WTC11 (cell line): ENCODE measurements around the gene ZNF200. TPM values are rescaled to one million over a fixed set of nuclear protein-coding genes. Genes with fewer than 3 reads are reported as not detected.

Experiments
- ATAC-seq: fragments of 200-7000 bp; cut with Tn5 transposase; 2 replicates; pipeline ENCODE4 v1.10.0; 2021; ENCODE audit warnings: mild to moderate bottlenecking, moderate library complexity
- CTCF ChIA-PET: fragments of 300-600 bp; sonication (Branson Sonifier 250); formaldehyde crosslinking; loops from one replicate; lab custom pipeline; 2021; ENCODE audit warnings: antibody characterized with exemption; lab: Charles Lee
- POLR2A ChIA-PET: fragments of 350-600 bp; sonication (Branson Sonifier 250); formaldehyde crosslinking; loops from one replicate; lab custom pipeline; 2021; ENCODE audit warnings: antibody characterized with exemption; lab: Charles Lee
- DNase-seq: peaks from one replicate; pipeline ENCODE4 v3.0.0; 2021; ENCODE audit warnings: low spot score
- H3K27ac Mint-ChIP-seq: 2 replicates; pipeline ENCODE4 v1.8.0; 2021; ENCODE audit warnings: mixed read lengths
- H3K27me3 Mint-ChIP-seq: 2 replicates; pipeline ENCODE4 v1.8.0; 2021; ENCODE audit warnings: low read depth, mild to moderate bottlenecking, moderate library complexity, mixed read lengths
- H3K36me3 Mint-ChIP-seq: 2 replicates; pipeline ENCODE4 v1.8.0; 2021; ENCODE audit warnings: mixed read lengths
- H3K4me1 Mint-ChIP-seq: 2 replicates; pipeline ENCODE4 v1.8.0; 2022; ENCODE audit warnings: mixed read lengths
- H3K4me3 Mint-ChIP-seq: 2 replicates; pipeline ENCODE4 v1.8.0; 2021; ENCODE audit warnings: mild to moderate bottlenecking, moderate library complexity, mixed read lengths
- H3K9me3 Mint-ChIP-seq: 2 replicates; pipeline ENCODE4 v1.8.0; 2021; ENCODE audit warnings: mixed read lengths
- ATF1 ChIP-seq: sonication (generic); formaldehyde crosslinking; IDR thresholded peaks from 2 replicates; pipeline ENCODE4 v1.8.1; 2023; ENCODE audit warnings: mild to moderate bottlenecking, moderate library complexity, missing genetic modification reagents
- ELF4 ChIP-seq: sonication (generic); formaldehyde crosslinking; IDR thresholded peaks from 2 replicates; pipeline ENCODE4 v1.8.1; 2022; ENCODE audit warnings: low read depth, mild to moderate bottlenecking, moderate library complexity, missing genetic modification reagents
- MYBL2 ChIP-seq: sonication (generic); formaldehyde crosslinking; IDR thresholded peaks from 2 replicates; pipeline ENCODE4 v1.8.1; 2023; ENCODE audit warnings: mild to moderate bottlenecking, moderate library complexity, missing genetic modification reagents
- TP53 ChIP-seq: sonication (generic); formaldehyde crosslinking; IDR thresholded peaks from 2 replicates; pipeline ENCODE4 v1.8.1; 2023; ENCODE audit warnings: mild to moderate bottlenecking, missing genetic modification reagents
- ZNF121 ChIP-seq: sonication (generic); formaldehyde crosslinking; IDR thresholded peaks from 2 replicates; pipeline ENCODE4 v1.8.0; 2023; ENCODE audit warnings: missing genetic modification reagents
- ZNF263 ChIP-seq: sonication (generic); formaldehyde crosslinking; IDR thresholded peaks from 2 replicates; pipeline ENCODE4 v1.8.1; 2022; ENCODE audit warnings: low read depth, mild to moderate bottlenecking, moderate library complexity, missing genetic modification reagents
- total RNA-seq: library from RNA; stranded (reverse); gene quantifications from 3 replicates; pipeline ENCODE4 v1.2.3, GENCODE V29; 2021
- TF ChIP-seq, protein P1 (sequence below): fragments of 200-600 bp; IDR thresholded peaks from 2 replicates; pipeline ENCODE4 v1.8.0; 2022; ENCODE audit warnings: antibody characterized with exemption
- TF ChIP-seq, protein P2 (sequence below): sonication (generic); formaldehyde crosslinking; IDR thresholded peaks from 2 replicates; pipeline ENCODE4 v1.8.0; 2022; ENCODE audit warnings: missing genetic modification reagents
- TF ChIP-seq, protein P3 (sequence below): sonication (generic); formaldehyde crosslinking; IDR thresholded peaks from 2 replicates; pipeline ENCODE4 v1.8.0; 2022; ENCODE audit warnings: mild to moderate bottlenecking, missing genetic modification reagents

The ZNF200 gene
- total RNA-seq, 1 experiment from 2014 or later: 9.7 TPM

DNA sequence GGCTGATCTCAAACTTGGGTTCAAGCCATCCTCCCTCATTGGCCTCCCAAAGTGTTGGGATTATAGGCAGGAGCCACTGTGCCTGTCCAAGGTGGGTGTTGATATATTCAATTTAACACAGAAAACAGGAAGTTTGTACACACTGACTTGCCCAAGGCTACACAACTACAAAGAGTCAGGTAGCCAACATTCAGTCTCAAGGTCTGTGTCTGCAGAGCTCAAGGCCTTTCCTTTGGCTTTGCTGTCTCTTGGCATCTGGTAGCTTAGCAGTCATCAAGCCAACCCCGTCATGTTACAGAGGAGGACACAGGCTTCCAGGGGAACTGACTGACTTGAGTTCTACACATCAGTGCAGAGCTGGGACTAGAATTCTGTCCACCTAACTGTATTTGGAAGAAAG lies 33.3 kb upstream of the ZNF200 start:
- POLR2A ChIA-PET: no interaction called here
- H3K4me3 Mint-ChIP-seq: no peak overlapping the region
- CTCF ChIA-PET: interaction anchor here (1.2 to 2.0 kb wide), 5 partner anchors 10 to 133 kb away, joined by 3 to 19 read pairs (median 4); partner anchors contain the start of genes ZNF174, ZNF263 and ZSCAN32

DNA sequence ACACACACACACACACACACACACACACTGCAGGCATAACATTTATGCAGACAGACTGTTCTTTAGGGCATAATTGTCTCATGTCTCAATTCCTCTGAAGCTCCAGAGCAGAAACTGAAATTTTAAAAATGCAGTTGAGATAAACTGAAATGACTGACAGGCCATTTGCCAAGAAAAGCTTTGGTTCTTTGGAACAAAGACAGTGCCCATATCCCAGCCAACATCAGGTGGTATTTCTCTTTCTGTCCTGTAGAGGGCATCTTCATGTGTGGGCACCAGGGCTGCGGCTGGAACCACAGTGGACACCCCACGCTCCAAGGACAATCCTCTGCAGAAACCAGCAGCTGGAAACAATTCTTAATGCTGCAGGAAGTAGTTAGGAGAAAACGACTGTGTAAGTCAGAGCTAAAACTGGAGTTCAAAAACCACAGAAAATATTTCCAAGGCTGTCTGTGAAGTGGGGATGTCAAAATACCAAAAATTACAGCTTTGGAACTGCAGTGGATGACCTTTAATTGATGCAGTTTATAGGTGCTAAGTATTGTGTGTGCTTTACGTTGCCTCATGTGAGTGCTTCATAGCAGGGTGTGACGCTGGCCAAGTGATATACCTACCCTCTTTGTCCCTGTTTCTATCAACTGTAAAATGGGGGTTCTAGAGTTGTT lies 32.0 kb upstream of the ZNF200 start:
- DNase-seq: no peak
- POLR2A ChIA-PET: interaction anchor here (0.6 to 1.5 kb wide), 2 partner anchors 16 to 44 kb away, joined by 4 read pairs; partner anchors contain the start of gene ZNF263
- H3K9me3 Mint-ChIP-seq: peaks cover 36% of the 10 kb centered on the region
- H3K27ac Mint-ChIP-seq: no peak overlapping the region
- H3K4me1 Mint-ChIP-seq: peaks cover 6% of the 10 kb centered on the region; the same call in 1 of the 2 replicates
- H3K27me3 Mint-ChIP-seq: peaks cover 48% of the 10 kb centered on the region
- CTCF ChIA-PET: interaction anchor here (0.6 to 2.0 kb wide), 20 partner anchors 8 to 1318 kb away, joined by 3 to 19 read pairs (median 4); partner anchors contain the start of genes MEFV, NAA60, OR1F1 and ZNF174
- no peaks in the 10 kb centered on the region for H3K36me3 Mint-ChIP-seq
- TF ChIP-seq, protein P1, sequence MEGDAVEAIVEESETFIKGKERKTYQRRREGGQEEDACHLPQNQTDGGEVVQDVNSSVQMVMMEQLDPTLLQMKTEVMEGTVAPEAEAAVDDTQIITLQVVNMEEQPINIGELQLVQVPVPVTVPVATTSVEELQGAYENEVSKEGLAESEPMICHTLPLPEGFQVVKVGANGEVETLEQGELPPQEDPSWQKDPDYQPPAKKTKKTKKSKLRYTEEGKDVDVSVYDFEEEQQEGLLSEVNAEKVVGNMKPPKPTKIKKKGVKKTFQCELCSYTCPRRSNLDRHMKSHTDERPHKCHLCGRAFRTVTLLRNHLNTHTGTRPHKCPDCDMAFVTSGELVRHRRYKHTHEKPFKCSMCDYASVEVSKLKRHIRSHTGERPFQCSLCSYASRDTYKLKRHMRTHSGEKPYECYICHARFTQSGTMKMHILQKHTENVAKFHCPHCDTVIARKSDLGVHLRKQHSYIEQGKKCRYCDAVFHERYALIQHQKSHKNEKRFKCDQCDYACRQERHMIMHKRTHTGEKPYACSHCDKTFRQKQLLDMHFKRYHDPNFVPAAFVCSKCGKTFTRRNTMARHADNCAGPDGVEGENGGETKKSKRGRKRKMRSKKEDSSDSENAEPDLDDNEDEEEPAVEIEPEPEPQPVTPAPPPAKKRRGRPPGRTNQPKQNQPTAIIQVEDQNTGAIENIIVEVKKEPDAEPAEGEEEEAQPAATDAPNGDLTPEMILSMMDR: peak; percentile 56; the same call in 1 of the 2 replicates
- no peak for TF ChIP-seq ATF1 (CRISPR knock-in tag)
- H3K4me3 Mint-ChIP-seq: no peak overlapping the region
- ATAC-seq: peak; percentile 12; the same call in 1 of the 2 replicates

More for the DNA sequence above, 33.3 kb upstream of the ZNF200 start:
- TF ChIP-seq, protein P1: no peak
- TF ChIP-seq, protein P2, sequence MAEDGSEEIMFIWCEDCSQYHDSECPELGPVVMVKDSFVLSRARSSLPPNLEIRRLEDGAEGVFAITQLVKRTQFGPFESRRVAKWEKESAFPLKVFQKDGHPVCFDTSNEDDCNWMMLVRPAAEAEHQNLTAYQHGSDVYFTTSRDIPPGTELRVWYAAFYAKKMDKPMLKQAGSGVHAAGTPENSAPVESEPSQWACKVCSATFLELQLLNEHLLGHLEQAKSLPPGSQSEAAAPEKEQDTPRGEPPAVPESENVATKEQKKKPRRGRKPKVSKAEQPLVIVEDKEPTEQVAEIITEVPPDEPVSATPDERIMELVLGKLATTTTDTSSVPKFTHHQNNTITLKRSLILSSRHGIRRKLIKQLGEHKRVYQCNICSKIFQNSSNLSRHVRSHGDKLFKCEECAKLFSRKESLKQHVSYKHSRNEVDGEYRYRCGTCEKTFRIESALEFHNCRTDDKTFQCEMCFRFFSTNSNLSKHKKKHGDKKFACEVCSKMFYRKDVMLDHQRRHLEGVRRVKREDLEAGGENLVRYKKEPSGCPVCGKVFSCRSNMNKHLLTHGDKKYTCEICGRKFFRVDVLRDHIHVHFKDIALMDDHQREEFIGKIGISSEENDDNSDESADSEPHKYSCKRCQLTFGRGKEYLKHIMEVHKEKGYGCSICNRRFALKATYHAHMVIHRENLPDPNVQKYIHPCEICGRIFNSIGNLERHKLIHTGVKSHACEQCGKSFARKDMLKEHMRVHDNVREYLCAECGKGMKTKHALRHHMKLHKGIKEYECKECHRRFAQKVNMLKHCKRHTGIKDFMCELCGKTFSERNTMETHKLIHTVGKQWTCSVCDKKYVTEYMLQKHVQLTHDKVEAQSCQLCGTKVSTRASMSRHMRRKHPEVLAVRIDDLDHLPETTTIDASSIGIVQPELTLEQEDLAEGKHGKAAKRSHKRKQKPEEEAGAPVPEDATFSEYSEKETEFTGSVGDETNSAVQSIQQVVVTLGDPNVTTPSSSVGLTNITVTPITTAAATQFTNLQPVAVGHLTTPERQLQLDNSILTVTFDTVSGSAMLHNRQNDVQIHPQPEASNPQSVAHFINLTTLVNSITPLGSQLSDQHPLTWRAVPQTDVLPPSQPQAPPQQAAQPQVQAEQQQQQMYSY (CRISPR knock-in tag): no peak
- TF ChIP-seq, protein P3, sequence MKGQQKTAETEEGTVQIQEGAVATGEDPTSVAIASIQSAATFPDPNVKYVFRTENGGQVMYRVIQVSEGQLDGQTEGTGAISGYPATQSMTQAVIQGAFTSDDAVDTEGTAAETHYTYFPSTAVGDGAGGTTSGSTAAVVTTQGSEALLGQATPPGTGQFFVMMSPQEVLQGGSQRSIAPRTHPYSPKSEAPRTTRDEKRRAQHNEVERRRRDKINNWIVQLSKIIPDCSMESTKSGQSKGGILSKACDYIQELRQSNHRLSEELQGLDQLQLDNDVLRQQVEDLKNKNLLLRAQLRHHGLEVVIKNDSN: no peak
- TF ChIP-seq ZNF121: no peak
- TF ChIP-seq ZNF263 (CRISPR knock-in tag): no peak
- no peak for TF ChIP-seq TP53
- no peak for TF ChIP-seq MYBL2 (CRISPR knock-in tag)
- TF ChIP-seq ATF1 (CRISPR knock-in tag): no peak
- TF ChIP-seq ELF4 (CRISPR knock-in tag): no peak
- Mint-ChIP-seq H3K27me3 (peaks cover 37% of the 10 kb centered on the region), H3K9me3 (peaks cover 40% of the 10 kb centered on the region), H3K27ac (no peak overlapping the region), H3K4me1 (peaks cover 6% of the 10 kb centered on the region; the same call in 1 of the 2 replicates), H3K36me3 (no peaks in the 10 kb centered on the region)
- DNase-seq: no peak
- ATAC-seq: no peak
